Panc1 (cell line): ENCODE data around the gene TSC2. TPM values are rescaled to one million over a fixed set of nuclear protein-coding genes. Genes with fewer than 3 reads are reported as not detected.

ENCODE experiments used
- ATAC-seq: fragments of 200-7000 bp; cut with Tn5 transposase; 2 replicates; pipeline ENCODE4 v1.9.1; 2020; ENCODE audit warnings: mild to moderate bottlenecking, moderate library complexity
- BruUV-seq: library from RNA; stranded (reverse); fragments of 400-500 nt; replicated peaks from 2 replicates; lab custom pipeline; 2021; lab: Mats Ljungman, UMichigan
- CTCF ChIA-PET: fragments of 300-600 bp; sonication (Branson Sonifier 250); formaldehyde crosslinking; loops from one replicate; lab custom pipeline; 2022; ENCODE audit warnings: antibody characterized with exemption; lab: Charles Lee
- POLR2A ChIA-PET: fragments of 300-600 bp; sonication (Branson Sonifier 250); formaldehyde crosslinking; loops from one replicate; lab custom pipeline; 2022; ENCODE audit warnings: antibody characterized with exemption; lab: Charles Lee
- DNase-seq: peaks from one replicate; pipeline ENCODE4 v3.0.0-alpha.2; 2010; ENCODE audit warnings: low read depth, low spot score
- H3K27ac ChIP-seq: 2 replicates; pipeline ENCODE4 v1.5.1; 2011; ENCODE audit warnings: mild to moderate bottlenecking, low read length, inconsistent platforms
- H3K27me3 ChIP-seq: fragments of 200-500 bp; sonication (Bioruptor generic); 2 replicates; pipeline ENCODE4 v1.6.0; 2014; ENCODE audit warnings: low read length, inconsistent platforms; ENCODE audit not compliant: control insufficient read depth, insufficient read depth
- H3K36me3 ChIP-seq: fragments of 200-500 bp; sonication (Bioruptor generic); 2 replicates; pipeline ENCODE4 v1.5.1; 2014; ENCODE audit warnings: inconsistent platforms, mild to moderate bottlenecking, low read length, moderate library complexity; ENCODE audit not compliant: control insufficient read depth, insufficient read depth
- H3K4me1 ChIP-seq: 2 replicates; pipeline ENCODE4 v1.5.1; 2011; ENCODE audit warnings: inconsistent platforms, mild to moderate bottlenecking, low read length, moderate library complexity; ENCODE audit not compliant: control insufficient read depth, insufficient read depth
- H3K4me3 ChIP-seq, 2 experiments: 2 replicates each; pipeline ENCODE4 v1.5.1; 2011 to 2012; ENCODE audit warnings: low read depth in 2 of 2, low read length in 2 of 2, mild to moderate bottlenecking in 2 of 2, inconsistent platforms in 1 of 2, moderate library complexity in 1 of 2
- H3K9me3 ChIP-seq: fragments of 200-500 bp; sonication (Bioruptor generic); 2 replicates; pipeline ENCODE4 v1.5.1; 2014; ENCODE audit warnings: low read depth, mild to moderate bottlenecking, inconsistent platforms, low read length, moderate library complexity; ENCODE audit not compliant: control insufficient read depth, insufficient read depth
- POLR2AphosphoS5 ChIP-seq: IDR thresholded peaks from 2 replicates; pipeline ENCODE4 v1.6.1; 2012; ENCODE audit warnings: mild to moderate bottlenecking, low read depth, low read length, moderate library complexity
- SIN3A ChIP-seq: IDR thresholded peaks from 2 replicates; pipeline ENCODE4 v1.6.1; 2012; ENCODE audit warnings: low read depth, mild to moderate bottlenecking, low read length, moderate library complexity, borderline replicate concordance; ENCODE audit not compliant: insufficient read depth
- TCF7L2 ChIP-seq: IDR thresholded peaks from 2 replicates; pipeline ENCODE4 v1.6.1; 2011; ENCODE audit warnings: mild to moderate bottlenecking, low read depth, low read length, inconsistent platforms
- in situ Hi-C: cut with HindIII; loops from 2 replicates; pipeline ENCODE4 v1.10.0; 2016; ENCODE audit warnings: low sequenced_read_pairs, low pct_unique_long_range_greater_than_20kb
- intact Hi-C: fragments of 100-400 bp; cut with micrococcal nuclease; formaldehyde crosslinking; loops from one replicate; pipeline ENCODE4 v1.10.0; 2022; ENCODE audit not compliant: unreplicated experiment
- total RNA-seq: library from RNA; stranded (reverse); gene quantifications from one replicate; pipeline ENCODE4 v1.2.1, GENCODE V29; 2021; ENCODE audit not compliant: unreplicated experiment
- TF ChIP-seq, protein P1 (sequence below): fragments of 450-650 bp; IDR thresholded peaks from 2 replicates; pipeline ENCODE4 v1.5.1; 2017; ENCODE audit warnings: mild to moderate bottlenecking
- TF ChIP-seq, protein P2 (sequence below), 2 experiments: IDR thresholded peaks; 2 replicates each; pipeline ENCODE4 v1.6.1; 2011 to 2012; ENCODE audit warnings: low read depth in 2 of 2, control low read depth in 1 of 2, low read length in 1 of 2, mild to moderate bottlenecking in 1 of 2, moderate library complexity in 1 of 2; ENCODE audit not compliant: insufficient read depth in 1 of 2

The TSC2 gene
- total RNA-seq, 1 experiment from 2014 or later: 115 TPM

DNA sequence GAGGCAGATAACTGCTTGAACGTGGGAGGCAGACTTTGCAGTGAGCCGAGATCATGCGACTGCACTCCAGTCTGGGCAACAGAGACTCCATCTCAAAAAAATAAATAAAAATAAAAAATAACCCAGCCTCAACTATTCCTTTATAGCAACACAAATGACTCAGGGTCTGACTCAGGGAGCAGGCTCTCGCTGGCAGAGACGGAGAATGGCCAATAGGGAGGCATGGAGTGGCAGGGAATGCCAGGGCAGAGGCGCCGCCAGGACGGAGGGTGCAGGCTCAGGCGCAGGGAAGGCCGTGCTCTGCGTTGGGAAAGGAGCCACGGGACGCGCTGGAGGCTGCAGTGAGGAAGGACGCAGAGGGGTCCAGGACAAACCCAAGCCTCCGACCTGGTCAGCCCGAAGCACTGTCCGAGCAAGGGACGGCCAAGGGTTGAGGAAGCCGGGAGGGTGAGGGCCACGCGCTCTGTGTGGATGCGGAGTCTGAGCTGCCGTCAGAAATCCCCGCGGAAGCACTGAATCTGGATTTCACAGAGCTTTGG is 47.6 kb downstream of the TSC2 start:
- ATAC-seq (no peak), DNase-seq (no peak)
- TSS peak; percentile 64 for BruUV-seq
- TF ChIP-seq, protein P1, sequence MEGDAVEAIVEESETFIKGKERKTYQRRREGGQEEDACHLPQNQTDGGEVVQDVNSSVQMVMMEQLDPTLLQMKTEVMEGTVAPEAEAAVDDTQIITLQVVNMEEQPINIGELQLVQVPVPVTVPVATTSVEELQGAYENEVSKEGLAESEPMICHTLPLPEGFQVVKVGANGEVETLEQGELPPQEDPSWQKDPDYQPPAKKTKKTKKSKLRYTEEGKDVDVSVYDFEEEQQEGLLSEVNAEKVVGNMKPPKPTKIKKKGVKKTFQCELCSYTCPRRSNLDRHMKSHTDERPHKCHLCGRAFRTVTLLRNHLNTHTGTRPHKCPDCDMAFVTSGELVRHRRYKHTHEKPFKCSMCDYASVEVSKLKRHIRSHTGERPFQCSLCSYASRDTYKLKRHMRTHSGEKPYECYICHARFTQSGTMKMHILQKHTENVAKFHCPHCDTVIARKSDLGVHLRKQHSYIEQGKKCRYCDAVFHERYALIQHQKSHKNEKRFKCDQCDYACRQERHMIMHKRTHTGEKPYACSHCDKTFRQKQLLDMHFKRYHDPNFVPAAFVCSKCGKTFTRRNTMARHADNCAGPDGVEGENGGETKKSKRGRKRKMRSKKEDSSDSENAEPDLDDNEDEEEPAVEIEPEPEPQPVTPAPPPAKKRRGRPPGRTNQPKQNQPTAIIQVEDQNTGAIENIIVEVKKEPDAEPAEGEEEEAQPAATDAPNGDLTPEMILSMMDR: no peak
- no peaks in the 10 kb centered on the region for H3K27me3 ChIP-seq
- H3K4me3 ChIP-seq: no peak overlapping the region
- CTCF ChIA-PET: no interaction called here
- in situ Hi-C loops: no loop called here
- no peaks in the 10 kb centered on the region for H3K4me1 ChIP-seq
- H3K9me3 ChIP-seq: no peaks in the 10 kb centered on the region
- POLR2A ChIA-PET: no interaction called here
- H3K36me3 ChIP-seq: peaks cover 4% of the 10 kb centered on the region; the same call in 1 of the 2 replicates
- intact Hi-C loops: no loop called here
- no peak overlapping the region for H3K27ac ChIP-seq

DNA sequence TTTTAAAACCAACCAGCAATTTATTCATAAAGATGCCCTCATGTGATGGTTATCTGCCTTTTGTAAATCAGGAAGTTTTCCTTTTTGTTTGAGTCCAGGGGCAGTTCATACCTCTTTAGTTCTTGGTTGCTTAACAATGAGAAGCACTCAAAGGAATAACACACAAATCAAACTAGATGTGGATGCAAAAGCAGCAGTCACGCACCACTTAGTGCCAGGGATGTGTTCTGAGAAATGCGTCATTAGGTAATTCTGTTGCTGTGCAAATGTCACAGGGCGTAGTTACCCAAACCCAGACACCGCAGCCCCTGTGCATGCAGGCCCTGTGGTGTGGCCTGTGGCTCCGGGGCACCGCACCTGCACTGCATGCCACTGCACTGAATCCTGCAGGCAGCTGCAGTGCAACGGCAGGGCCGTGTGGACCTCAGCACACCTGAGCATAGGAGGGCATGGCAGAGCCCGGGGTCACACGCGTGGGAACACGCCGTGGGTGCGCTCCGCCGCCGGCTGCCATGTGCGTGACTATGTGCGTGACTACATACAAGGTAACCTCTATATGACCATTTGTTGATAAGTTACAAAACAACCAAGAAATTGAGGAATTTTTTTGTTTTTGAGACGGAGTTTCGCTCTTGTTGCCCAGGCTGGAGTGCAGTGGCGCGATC is 48.3 kb downstream of the TSC2 start:
- H3K4me3 ChIP-seq: no peak overlapping the region
- H3K9me3 ChIP-seq: no peaks in the 10 kb centered on the region
- H3K4me1 ChIP-seq: no peaks in the 10 kb centered on the region
- intact Hi-C loops: no loop called here
- DNase-seq (no peak), ATAC-seq (no peak)
- POLR2A ChIA-PET: no interaction called here
- H3K27me3 ChIP-seq: no peaks in the 10 kb centered on the region
- H3K36me3 ChIP-seq: peaks cover 4% of the 10 kb centered on the region; the same call in 1 of the 2 replicates
- CTCF ChIA-PET: no interaction called here
- in situ Hi-C loops: no loop called here
- no peak for TF ChIP-seq TCF7L2
- TF ChIP-seq, protein P1: no peak
- TF ChIP-seq, protein P2, sequence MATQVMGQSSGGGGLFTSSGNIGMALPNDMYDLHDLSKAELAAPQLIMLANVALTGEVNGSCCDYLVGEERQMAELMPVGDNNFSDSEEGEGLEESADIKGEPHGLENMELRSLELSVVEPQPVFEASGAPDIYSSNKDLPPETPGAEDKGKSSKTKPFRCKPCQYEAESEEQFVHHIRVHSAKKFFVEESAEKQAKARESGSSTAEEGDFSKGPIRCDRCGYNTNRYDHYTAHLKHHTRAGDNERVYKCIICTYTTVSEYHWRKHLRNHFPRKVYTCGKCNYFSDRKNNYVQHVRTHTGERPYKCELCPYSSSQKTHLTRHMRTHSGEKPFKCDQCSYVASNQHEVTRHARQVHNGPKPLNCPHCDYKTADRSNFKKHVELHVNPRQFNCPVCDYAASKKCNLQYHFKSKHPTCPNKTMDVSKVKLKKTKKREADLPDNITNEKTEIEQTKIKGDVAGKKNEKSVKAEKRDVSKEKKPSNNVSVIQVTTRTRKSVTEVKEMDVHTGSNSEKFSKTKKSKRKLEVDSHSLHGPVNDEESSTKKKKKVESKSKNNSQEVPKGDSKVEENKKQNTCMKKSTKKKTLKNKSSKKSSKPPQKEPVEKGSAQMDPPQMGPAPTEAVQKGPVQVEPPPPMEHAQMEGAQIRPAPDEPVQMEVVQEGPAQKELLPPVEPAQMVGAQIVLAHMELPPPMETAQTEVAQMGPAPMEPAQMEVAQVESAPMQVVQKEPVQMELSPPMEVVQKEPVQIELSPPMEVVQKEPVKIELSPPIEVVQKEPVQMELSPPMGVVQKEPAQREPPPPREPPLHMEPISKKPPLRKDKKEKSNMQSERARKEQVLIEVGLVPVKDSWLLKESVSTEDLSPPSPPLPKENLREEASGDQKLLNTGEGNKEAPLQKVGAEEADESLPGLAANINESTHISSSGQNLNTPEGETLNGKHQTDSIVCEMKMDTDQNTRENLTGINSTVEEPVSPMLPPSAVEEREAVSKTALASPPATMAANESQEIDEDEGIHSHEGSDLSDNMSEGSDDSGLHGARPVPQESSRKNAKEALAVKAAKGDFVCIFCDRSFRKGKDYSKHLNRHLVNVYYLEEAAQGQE (IDR thresholded peaks at IDR 0.05; ENCODE audit: insufficient read depth in 1 of 2, low read depth in 2 of 2, low read length in 1 of 2): no peak
- TF ChIP-seq POLR2AphosphoS5: no peak
- no peak for TF ChIP-seq SIN3A
- no peak overlapping the region for H3K27ac ChIP-seq
- BruUV-seq: no TSS peak
